IMR-90 (cell line): ENCODE results near the gene GPR107. TPM values are rescaled to one million over a fixed set of nuclear protein-coding genes. Genes with fewer than 3 reads are reported as not detected.

Experiments
- ATAC-seq: fragments of 200-7000 bp; cut with Tn5 transposase; 2 replicates; pipeline ENCODE4 v1.9.1; 2020; ENCODE audit warnings: low read depth, mild to moderate bottlenecking, moderate library complexity
- BruUV-seq: library from RNA; stranded (reverse); fragments of 400-500 nt; replicated peaks from 2 replicates; lab custom pipeline; 2021; lab: Mats Ljungman, UMichigan
- CTCF ChIA-PET: fragments of 300-600 bp; formaldehyde crosslinking; extraction: SDS; loops from one replicate; lab custom pipeline; 2021; ENCODE audit warnings: antibody characterized with exemption; lab: Yijun Ruan, JAX
- POLR2A ChIA-PET: fragments of 300-600 bp; sonication (Branson Sonifier 250); formaldehyde crosslinking; loops from one replicate; lab custom pipeline; 2022; ENCODE audit warnings: antibody characterized with exemption; ENCODE audit not compliant: unreplicated experiment; lab: Charles Lee
- DNase-seq: peaks from one replicate; pipeline ENCODE4 v3.0.0; 2013
- H2AFZ ChIP-seq: replicated peaks from 2 replicates; pipeline ENCODE3; 2013; ENCODE audit warnings: low read length, mild to moderate bottlenecking; ENCODE audit not compliant: poor library complexity
- H2AK5ac ChIP-seq: 2 replicates; pipeline ENCODE4 v1.6.1; 2013; ENCODE audit warnings: low read depth, low read length, inconsistent platforms
- H2AK9ac ChIP-seq: replicated peaks from 2 replicates; pipeline ENCODE3; 2013; ENCODE audit warnings: mild to moderate bottlenecking, low read depth, low read length, moderate library complexity; ENCODE audit not compliant: poor library complexity
- H2BK120ac ChIP-seq: 2 replicates; pipeline ENCODE4 v1.6.1; 2013; ENCODE audit warnings: low read depth, low read length, inconsistent platforms
- H2BK15ac ChIP-seq: 3 replicates; pipeline ENCODE4 v1.6.1; 2013; ENCODE audit warnings: low read depth, low read length, inconsistent platforms
- H2BK20ac ChIP-seq: 2 replicates; pipeline ENCODE4 v1.6.1; 2013; ENCODE audit warnings: low read depth, mild to moderate bottlenecking, inconsistent platforms, low read length, moderate library complexity
- H2BK5ac ChIP-seq: 2 replicates; pipeline ENCODE4 v1.6.1; 2013; ENCODE audit warnings: mild to moderate bottlenecking, low read depth, low read length, inconsistent platforms; ENCODE audit not compliant: poor library complexity, severe bottlenecking
- H3K14ac ChIP-seq: replicated peaks from 2 replicates; pipeline ENCODE4 v1.6.1; 2013; ENCODE audit warnings: low read depth, low read length, inconsistent platforms
- H3K18ac ChIP-seq: 2 replicates; pipeline ENCODE4 v1.6.1; 2013; ENCODE audit warnings: low read depth, low read length, control low read depth
- H3K23ac ChIP-seq: 2 replicates; pipeline ENCODE4 v1.6.1; 2013; ENCODE audit warnings: low read depth, low read length, inconsistent platforms
- H3K27ac ChIP-seq: 2 replicates; pipeline ENCODE4 v1.5.1; 2013; ENCODE audit warnings: mild to moderate bottlenecking, control low read depth, low read length; ENCODE audit not compliant: insufficient read depth
- H3K27me3 ChIP-seq: 2 replicates; pipeline ENCODE4 v1.6.1; 2013; ENCODE audit warnings: low read length; ENCODE audit not compliant: control insufficient read depth, insufficient read depth
- H3K36me3 ChIP-seq: 2 replicates; pipeline ENCODE4 v1.6.1; 2013; ENCODE audit warnings: low read length, mixed read lengths; ENCODE audit not compliant: control insufficient read depth, insufficient read depth
- H3K4ac ChIP-seq: 2 replicates; pipeline ENCODE4 v1.6.1; 2013; ENCODE audit warnings: low read depth, low read length, inconsistent platforms
- H3K4me1 ChIP-seq: 2 replicates; pipeline ENCODE4 v1.6.1; 2013; ENCODE audit warnings: low read length, mixed read lengths; ENCODE audit not compliant: control insufficient read depth, insufficient read depth
- H3K4me2 ChIP-seq: 2 replicates; pipeline ENCODE4 v1.6.1; 2013; ENCODE audit warnings: low read depth, mild to moderate bottlenecking, control low read depth, low read length, moderate library complexity
- H3K4me3 ChIP-seq: 2 replicates; pipeline ENCODE4 v1.5.1; 2013; ENCODE audit warnings: low read depth, mild to moderate bottlenecking, control low read depth, low read length, moderate library complexity; ENCODE audit not compliant: insufficient read depth
- H3K56ac ChIP-seq: 2 replicates; pipeline ENCODE4 v1.6.1; 2013; ENCODE audit warnings: low read length, inconsistent platforms; ENCODE audit not compliant: insufficient read depth; ENCODE audit errors: extremely low read depth
- H3K79me1 ChIP-seq, 2 experiments: 2 replicates each; pipeline ENCODE4 v1.6.1; 2013; ENCODE audit warnings: low read length in 2 of 2, inconsistent platforms in 1 of 2, low read depth in 1 of 2
- H3K9ac ChIP-seq: 2 replicates; pipeline ENCODE4 v1.6.1; 2013; ENCODE audit warnings: low read depth, low read length, control low read depth
- H3K9me1 ChIP-seq: 2 replicates; pipeline ENCODE4 v1.6.1; 2013; ENCODE audit warnings: low read length, inconsistent platforms; ENCODE audit not compliant: insufficient read depth
- H3K9me3 ChIP-seq: 2 replicates; pipeline ENCODE4 v1.6.1; 2013; ENCODE audit warnings: low read length; ENCODE audit not compliant: control insufficient read depth, insufficient read depth
- H4K20me1 ChIP-seq: 2 replicates; pipeline ENCODE4 v1.6.1; 2013; ENCODE audit warnings: low read length, inconsistent platforms; ENCODE audit not compliant: insufficient read depth
- H4K5ac ChIP-seq: 2 replicates; pipeline ENCODE4 v1.6.1; 2013; ENCODE audit warnings: mild to moderate bottlenecking, low read depth, low read length, control low read depth
- H4K8ac ChIP-seq, 2 experiments: 2 replicates each; pipeline ENCODE4 v1.6.1; 2013; ENCODE audit warnings: low read depth in 2 of 2, low read length in 2 of 2, control low read depth in 1 of 2, inconsistent platforms in 1 of 2
- H4K91ac ChIP-seq: 2 replicates; pipeline ENCODE4 v1.6.1; 2013; ENCODE audit warnings: low read depth, low read length, inconsistent platforms; ENCODE audit not compliant: insufficient read depth
- BHLHE40 ChIP-seq: fragments of 150-350 bp; IDR thresholded peaks from 2 replicates; pipeline ENCODE4 v1.6.1; 2016; ENCODE audit warnings: mild to moderate bottlenecking, low read depth, low read length
- CEBPB ChIP-seq: IDR thresholded peaks from 2 replicates; pipeline ENCODE4 v1.6.1; 2012; ENCODE audit warnings: low read depth, low read length, improper control_type of control experiment
- CHD1 ChIP-seq: IDR thresholded peaks from 2 replicates; pipeline ENCODE4 v1.6.1; 2012; ENCODE audit warnings: low read depth, low read length, improper control_type of control experiment
- FOS ChIP-seq: fragments of 150-350 bp; IDR thresholded peaks from 2 replicates; pipeline ENCODE4 v1.6.1; 2016; ENCODE audit warnings: low read depth, low read length
- MAFK ChIP-seq: IDR thresholded peaks from 2 replicates; pipeline ENCODE4 v1.6.1; 2012; ENCODE audit warnings: low read depth, low read length, improper control_type of control experiment
- MAZ ChIP-seq: IDR thresholded peaks from 2 replicates; pipeline ENCODE4 v1.6.1; 2012; ENCODE audit warnings: low read depth, mild to moderate bottlenecking, low read length, improper control_type of control experiment, moderate library complexity, borderline replicate concordance
- MXI1 ChIP-seq: IDR thresholded peaks from 2 replicates; pipeline ENCODE4 v1.6.1; 2012; ENCODE audit warnings: low read depth, mild to moderate bottlenecking, low read length, moderate library complexity, borderline replicate concordance
- POLR2A ChIP-seq: IDR thresholded peaks from 2 replicates; pipeline ENCODE4 v1.6.1; 2012; ENCODE audit warnings: mild to moderate bottlenecking, low read depth, low read length
- RAD21 ChIP-seq: IDR thresholded peaks from 2 replicates; pipeline ENCODE4 v1.6.1; 2012; ENCODE audit warnings: low read length, improper control_type of control experiment
- RCOR1 ChIP-seq: IDR thresholded peaks from 2 replicates; pipeline ENCODE4 v1.6.1; 2012; ENCODE audit warnings: mild to moderate bottlenecking, low read length, improper control_type of control experiment; ENCODE audit not compliant: insufficient replicate concordance
- RFX5 ChIP-seq: IDR thresholded peaks from 2 replicates; pipeline ENCODE4 v1.8.0; 2012; ENCODE audit warnings: low read depth, mild to moderate bottlenecking, low read length, moderate library complexity
- SMC3 ChIP-seq: fragments of 150-350 bp; IDR thresholded peaks from 2 replicates; pipeline ENCODE4 v1.6.1; 2016; ENCODE audit warnings: low read depth, mild to moderate bottlenecking, antibody characterized with exemption, low read length, moderate library complexity
- WGBS, 2 experiments: methylation state at CpG; one replicate each; pipeline versions ENCODE4 v1.1.5 to v1.1.7; 2013; ENCODE audit warnings: missing lambda C conversion rate in 2 of 2; ENCODE audit not compliant: insufficient read length in 1 of 2; ENCODE audit errors: extremely low coverage in 2 of 2; 5-methylcytosine and 5-hydroxymethylcytosine counted together
- dilution Hi-C: fragments of 300-500 bp; cut with HindIII; formaldehyde crosslinking; loops from one replicate; pipeline ENCODE4 v1.14.3; 2018; ENCODE audit warnings: low sequenced_read_pairs; ENCODE audit not compliant: unreplicated experiment
- in situ Hi-C: fragments of 300-500 bp; cut with MboI; formaldehyde crosslinking; loops from 3 replicates; pipeline ENCODE4 v1.14.3; 2019; ENCODE audit warnings: low sequenced_read_pairs, inconsistent platforms, mixed read lengths
- intact Hi-C: fragments of 100-400 bp; cut with micrococcal nuclease; formaldehyde crosslinking; loops from 2 replicates; pipeline ENCODE4 v1.10.0; 2022
- polyA plus RNA-seq, 3 experiments: library from polyadenylated mRNA; depleted of rRNA; stranded (reverse); fragments of >200 nt; gene quantifications; 2 replicates each; pipeline ENCODE4 v1.2.3, GENCODE V29; 2012; ENCODE audit warnings: low replicate concordance in 1 of 3
- total RNA-seq: library from RNA; depleted of rRNA; stranded (reverse); fragments of >200 nt; gene quantifications from 2 replicates; pipeline ENCODE4 v1.2.3, GENCODE V29; 2012
- TF ChIP-seq, protein P1 (sequence below): fragments of 150-350 bp; IDR thresholded peaks from 2 replicates; pipeline ENCODE4 v1.6.1; 2017; ENCODE audit warnings: mild to moderate bottlenecking, antibody characterized with exemption, low read length, low read depth
- TF ChIP-seq, protein P2 (sequence below): fragments of 150-350 bp; IDR thresholded peaks from 2 replicates; pipeline ENCODE4 v1.6.1; 2016; ENCODE audit warnings: low read depth, mild to moderate bottlenecking, low read length, moderate library complexity, borderline replicate concordance

GPR107 gene
- total and polyA plus RNA-seq, 2 of the 4 experiments (the other 2 are of a cell fraction), result 16.7 to 21.6 TPM

DNA sequence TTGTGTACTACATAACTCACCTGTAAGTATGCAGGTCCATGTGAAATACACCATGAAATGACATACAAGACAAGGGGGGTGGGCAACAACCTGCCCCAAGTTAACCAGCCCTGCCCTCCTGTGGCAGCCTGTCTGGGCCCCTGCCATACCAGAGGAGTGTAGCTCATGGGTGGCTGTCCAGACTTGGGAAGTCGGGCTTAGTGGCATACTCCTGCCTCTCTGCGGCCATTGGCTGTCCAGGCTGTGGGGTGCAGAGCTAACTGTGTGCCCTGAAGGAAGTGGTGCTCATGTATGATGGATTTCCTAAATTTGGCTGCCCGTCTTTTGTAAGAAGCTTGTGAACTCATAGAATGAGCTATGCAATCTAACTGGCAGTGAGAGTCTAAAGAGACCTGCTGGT lies 47.0 kb downstream of the GPR107 start:
- TF ChIP-seq BHLHE40, result no peak
- TF ChIP-seq SMC3, result no peak
- no peak for TF ChIP-seq POLR2A
- TF ChIP-seq RAD21, result no peak
- TF ChIP-seq RCOR1, result no peak
- no peak for TF ChIP-seq CEBPB
- no peak for TF ChIP-seq MAZ
- no peak for TF ChIP-seq MXI1
- no peak for TF ChIP-seq CHD1
- no peak for TF ChIP-seq FOS
- TF ChIP-seq MAFK, result no peak
- TF ChIP-seq, protein P1, sequence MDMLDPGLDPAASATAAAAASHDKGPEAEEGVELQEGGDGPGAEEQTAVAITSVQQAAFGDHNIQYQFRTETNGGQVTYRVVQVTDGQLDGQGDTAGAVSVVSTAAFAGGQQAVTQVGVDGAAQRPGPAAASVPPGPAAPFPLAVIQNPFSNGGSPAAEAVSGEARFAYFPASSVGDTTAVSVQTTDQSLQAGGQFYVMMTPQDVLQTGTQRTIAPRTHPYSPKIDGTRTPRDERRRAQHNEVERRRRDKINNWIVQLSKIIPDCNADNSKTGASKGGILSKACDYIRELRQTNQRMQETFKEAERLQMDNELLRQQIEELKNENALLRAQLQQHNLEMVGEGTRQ, result no peak
- TF ChIP-seq, protein P2, sequence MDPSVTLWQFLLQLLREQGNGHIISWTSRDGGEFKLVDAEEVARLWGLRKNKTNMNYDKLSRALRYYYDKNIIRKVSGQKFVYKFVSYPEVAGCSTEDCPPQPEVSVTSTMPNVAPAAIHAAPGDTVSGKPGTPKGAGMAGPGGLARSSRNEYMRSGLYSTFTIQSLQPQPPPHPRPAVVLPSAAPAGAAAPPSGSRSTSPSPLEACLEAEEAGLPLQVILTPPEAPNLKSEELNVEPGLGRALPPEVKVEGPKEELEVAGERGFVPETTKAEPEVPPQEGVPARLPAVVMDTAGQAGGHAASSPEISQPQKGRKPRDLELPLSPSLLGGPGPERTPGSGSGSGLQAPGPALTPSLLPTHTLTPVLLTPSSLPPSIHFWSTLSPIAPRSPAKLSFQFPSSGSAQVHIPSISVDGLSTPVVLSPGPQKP, result no peak
- TF ChIP-seq RFX5, result no peak
- ChIA-PET POLR2A (no interaction called here), CTCF (no interaction called here)
- Histone ChIP-seq H3K4me3 (no peak overlapping the region), H3K9ac (no peak overlapping the region), H3K14ac (no peak overlapping the region), H3K9me1 (0 out of 2 replicates have a peak, but pooled peaks cover 3% of the 10 kb centered on the region), H4K91ac (no peak overlapping the region), H2AK5ac (no peak overlapping the region), H4K8ac (no peak overlapping the region), H4K20me1 (no peaks in the 10 kb centered on the region), H3K56ac (no peak overlapping the region), H3K18ac (no peak overlapping the region), H2AFZ (no peak overlapping the region), H2AK9ac (no peak overlapping the region), H3K23ac (no peak overlapping the region), H3K9me3 (no peaks in the 10 kb centered on the region), H3K4ac (no peak overlapping the region), H2BK20ac (no peak overlapping the region), H3K27ac (no peak overlapping the region), H3K27me3 (no peaks in the 10 kb centered on the region), H2BK5ac (no peak overlapping the region), H4K5ac (no peak overlapping the region), H2BK120ac (no peak overlapping the region), H2BK15ac (no peak overlapping the region), H3K36me3 (peaks cover 60% of the 10 kb centered on the region), H3K79me1 (peaks cover 5 to 12% of the 10 kb centered on the region in 2 experiments; a peak in 3 of 4 replicates), H3K4me1 (no peaks in the 10 kb centered on the region), H3K4me2 (no peak overlapping the region)
- DNase-seq, result no peak
- in situ Hi-C loops, result loop anchor here (25.0 kb wide), 2 partner anchors 137 to 562 kb away; partner anchors contain the start of gene PRDM12
- dilution Hi-C loops, result loop anchor here (25.0 kb wide), 1 partner anchor 137 kb away; no protein-coding TSS in a partner anchor
- intact Hi-C loops, result no loop called here
- ATAC-seq, result no peak
- WGBS, 2 experiments, result 100% methylated on average over 1 of the region's 3 CpGs; no CpG with 5 or more reads in 1 of the 2 experiments
- BruUV-seq, result no TSS peak
